AG08395 (cell line): ENCODE data around the gene LAPTM5.

Experiments used
- DNase-seq: peaks from one replicate; pipeline ENCODE4 v3.0.0; 2012; ENCODE audit warnings: mixed read lengths, low spot score

LAPTM5 gene

GRCh38 chr1:30714536-30715090, 43.0 kb downstream of the LAPTM5 start:
- no peak for DNase-seq

- DNase-seq = no peak
These were observed 43.5 kb downstream of the LAPTM5 start for GRCh38 chr1:30714025-30714424.

- DNase-seq = no peak
These were observed 44.3 kb downstream of the LAPTM5 start for GRCh38 chr1:30713311-30713710.

- DNase-seq = no peak
These were observed 45.0 kb downstream of the LAPTM5 start for GRCh38 chr1:30712583-30712982.

- no peak for DNase-seq
These were observed 47.2 kb downstream of the LAPTM5 start for GRCh38 chr1:30710407-30710806.

- DNase-seq = no peak
These were observed 49.2 kb downstream of the LAPTM5 start for GRCh38 chr1:30708361-30708728.

GRCh38 chr1:30707412-30708360, 49.9 kb downstream of the LAPTM5 start:
- peak; percentile 87 for DNase-seq

GRCh38 chr1:30706528-30706927, 51.0 kb downstream of the LAPTM5 start:
- DNase-seq = peak; percentile 58

- no peak for DNase-seq
These were observed 51.9 kb downstream of the LAPTM5 start for GRCh38 chr1:30705698-30706097.

- peak; percentile 13 for DNase-seq
These were observed 52.6 kb downstream of the LAPTM5 start for GRCh38 chr1:30704765-30705509.

GRCh38 chr1:30704271-30704670, 53.3 kb downstream of the LAPTM5 start:
- DNase-seq = peak; percentile 68

- no peak for DNase-seq
These were observed 54.8 kb downstream of the LAPTM5 start for GRCh38 chr1:30702823-30703222.

GRCh38 chr1:30701258-30701633, 56.3 kb downstream of the LAPTM5 start:
- no peak for DNase-seq

GRCh38 chr1:30700528-30701257, 56.9 kb downstream of the LAPTM5 start:
- DNase-seq = peak; percentile 94

GRCh38 chr1:30699762-30700161, 57.8 kb downstream of the LAPTM5 start:
- DNase-seq = no peak

GRCh38 chr1:30698401-30698981, 59.1 kb downstream of the LAPTM5 start:
- no peak for DNase-seq

GRCh38 chr1:30697571-30698376, 59.8 kb downstream of the LAPTM5 start:
- DNase-seq = peak; percentile 60

GRCh38 chr1:30696831-30697230, 60.7 kb downstream of the LAPTM5 start:
- no peak for DNase-seq

GRCh38 chr1:30695439-30695841, 62.1 kb downstream of the LAPTM5 start:
- DNase-seq = peak; percentile 43

GRCh38 chr1:30694280-30695175, 63.0 kb downstream of the LAPTM5 start:
- no peak for DNase-seq
